ENCODE data around the gene CDKAL1.

Gene CDKAL1

GRCh38 chr6:21246075-21246474 is 711.8 kb downstream of the CDKAL1 start:
- TF ChIP-seq MAX (IDR thresholded peaks at IDR 0.05) (no peak), YY1 (IDR thresholded peaks at IDR 0.05; ENCODE audit: low read depth) (no peak), CREB1 (IDR thresholded peaks at IDR 0.05; ENCODE audit: low read depth) (no peak), FOXM1 (IDR thresholded peaks at IDR 0.05; ENCODE audit: borderline replicate concordance, low read depth) (no peak), ZBTB7A (IDR thresholded peaks at IDR 0.05; ENCODE audit: low read depth) (no peak), EGR1 (IDR thresholded peaks at IDR 0.05) (no peak), EP300 (IDR thresholded peaks at IDR 0.05; ENCODE audit: borderline replicate concordance) (no peak), REST (IDR thresholded peaks at IDR 0.05; ENCODE audit: low read depth) (no peak), USF1 (IDR thresholded peaks at IDR 0.05) (no peak), CEBPB (IDR thresholded peaks at IDR 0.05) (no peak), TEAD4 (IDR thresholded peaks at IDR 0.05) (no peak), TAF1 (IDR thresholded peaks at IDR 0.05; ENCODE audit: low read depth) (no peak), NFIC (IDR thresholded peaks at IDR 0.05) (no peak)

- TF ChIP-seq EGR1 (IDR thresholded peaks at IDR 0.05) (no peak), REST (IDR thresholded peaks at IDR 0.05; ENCODE audit: low read depth) (no peak), USF1 (IDR thresholded peaks at IDR 0.05) (no peak), FOXM1 (IDR thresholded peaks at IDR 0.05; ENCODE audit: borderline replicate concordance, low read depth) (no peak), CREB1 (IDR thresholded peaks at IDR 0.05; ENCODE audit: low read depth) (no peak), TEAD4 (IDR thresholded peaks at IDR 0.05) (no peak), CEBPB (IDR thresholded peaks at IDR 0.05) (no peak), MAX (IDR thresholded peaks at IDR 0.05) (no peak), NFIC (IDR thresholded peaks at IDR 0.05) (no peak), TAF1 (IDR thresholded peaks at IDR 0.05; ENCODE audit: low read depth) (no peak), YY1 (IDR thresholded peaks at IDR 0.05; ENCODE audit: low read depth) (no peak), RAD21 (IDR thresholded peaks at IDR 0.05; ENCODE audit: low read depth) (no peak), ZBTB7A (IDR thresholded peaks at IDR 0.05; ENCODE audit: low read depth) (no peak), TCF12 (IDR thresholded peaks at IDR 0.05; ENCODE audit: low read depth) (no peak), EP300 (IDR thresholded peaks at IDR 0.05; ENCODE audit: borderline replicate concordance) (no peak)
Measured at GRCh38 chr6:21256197-21256596, 721.9 kb downstream of the CDKAL1 start.

GRCh38 chr6:21257125-21257524 is 722.9 kb downstream of the CDKAL1 start:
- no peak for TF ChIP-seq RAD21 (IDR thresholded peaks at IDR 0.05; ENCODE audit: low read depth)
- TF ChIP-seq FOXM1 (IDR thresholded peaks at IDR 0.05; ENCODE audit: borderline replicate concordance, low read depth): no peak
- TF ChIP-seq NFIC (IDR thresholded peaks at IDR 0.05): no peak
- TF ChIP-seq TEAD4 (IDR thresholded peaks at IDR 0.05): no peak
- no peak for TF ChIP-seq EP300 (IDR thresholded peaks at IDR 0.05; ENCODE audit: borderline replicate concordance)
- no peak for TF ChIP-seq ZBTB7A (IDR thresholded peaks at IDR 0.05; ENCODE audit: low read depth)
- no peak for TF ChIP-seq EGR1 (IDR thresholded peaks at IDR 0.05)
- no peak for TF ChIP-seq TCF12 (IDR thresholded peaks at IDR 0.05; ENCODE audit: low read depth)
- TF ChIP-seq CEBPB (IDR thresholded peaks at IDR 0.05): no peak
- TF ChIP-seq USF1 (IDR thresholded peaks at IDR 0.05): no peak
- no peak for TF ChIP-seq CREB1 (IDR thresholded peaks at IDR 0.05; ENCODE audit: low read depth)
- no peak for TF ChIP-seq MAX (IDR thresholded peaks at IDR 0.05)
- no peak for TF ChIP-seq YY1 (IDR thresholded peaks at IDR 0.05; ENCODE audit: low read depth)
- TF ChIP-seq TAF1 (IDR thresholded peaks at IDR 0.05; ENCODE audit: low read depth): no peak
- no peak for TF ChIP-seq REST (IDR thresholded peaks at IDR 0.05; ENCODE audit: low read depth)

GRCh38 chr6:21258665-21259064 is 724.4 kb downstream of the CDKAL1 start:
- TF ChIP-seq USF1 (IDR thresholded peaks at IDR 0.05) (no peak), REST (IDR thresholded peaks at IDR 0.05; ENCODE audit: low read depth) (no peak), EGR1 (IDR thresholded peaks at IDR 0.05) (no peak)
